Neural progenitor cell (in vitro differentiated cells): ENCODE results near the gene BRSK2. TPM values are rescaled to one million over a fixed set of nuclear protein-coding genes. Genes with fewer than 3 reads are reported as not detected.

Experiments
- DNase-seq: peaks from one replicate; pipeline ENCODE4 v3.0.0-alpha.2; 2016; ENCODE audit warnings: low spot score
- H2AFZ ChIP-seq: fragments of 200-600 bp; sonication (generic); replicated peaks from 2 replicates; pipeline ENCODE4 v1.6.1; 2016; ENCODE audit warnings: antibody characterized with exemption
- H3F3A ChIP-seq: fragments of 200-600 bp; sonication (generic); 2 replicates; pipeline ENCODE4 v1.6.1; 2016; ENCODE audit warnings: antibody characterized with exemption, low read depth
- H3K27ac ChIP-seq: fragments of 200-600 bp; sonication (generic); 2 replicates; pipeline ENCODE4 v1.5.1; 2016; ENCODE audit warnings: mild to moderate bottlenecking
- H3K27me3 ChIP-seq: fragments of 200-600 bp; sonication (generic); 2 replicates; pipeline ENCODE4 v1.6.1; 2016; ENCODE audit warnings: mild to moderate bottlenecking, moderate library complexity
- H3K36me3 ChIP-seq: fragments of 200-600 bp; sonication (generic); 2 replicates; pipeline ENCODE4 v1.5.1; 2016
- H3K4me1 ChIP-seq: fragments of 200-600 bp; sonication (generic); 2 replicates; pipeline ENCODE4 v1.6.1; 2016; ENCODE audit warnings: mixed run types
- H3K4me2 ChIP-seq: fragments of 200-600 bp; sonication (generic); 2 replicates; pipeline ENCODE4 v1.6.1; 2016
- H3K4me3 ChIP-seq: fragments of 200-600 bp; sonication (generic); 2 replicates; pipeline ENCODE4 v1.5.1; 2016
- H3K79me2 ChIP-seq: fragments of 200-600 bp; sonication (generic); 2 replicates; pipeline ENCODE4 v1.6.1; 2016; ENCODE audit warnings: low read depth
- H3K9ac ChIP-seq: fragments of 200-600 bp; sonication (generic); 2 replicates; pipeline ENCODE4 v1.6.1; 2016
- H3K9me3 ChIP-seq: fragments of 200-600 bp; sonication (generic); 2 replicates; pipeline ENCODE4 v1.5.1; 2016; ENCODE audit warnings: low read depth
- H4K20me1 ChIP-seq: fragments of 200-600 bp; sonication (generic); 2 replicates; pipeline ENCODE4 v1.6.1; 2016; ENCODE audit warnings: low read depth
- H3K27ac Mint-ChIP-seq: 3 replicates; pipeline ENCODE4 v1.8.0; 2021; ENCODE audit warnings: mixed read lengths
- H3K27me3 Mint-ChIP-seq: 2 replicates; pipeline ENCODE4 v1.8.0; 2022; ENCODE audit warnings: low read depth, mild to moderate bottlenecking, inconsistent platforms, moderate library complexity, mixed read lengths; ENCODE audit not compliant: insufficient read depth
- H3K36me3 Mint-ChIP-seq: 3 replicates; pipeline ENCODE4 v1.8.0; 2021; ENCODE audit warnings: mixed read lengths
- H3K4me1 Mint-ChIP-seq: 3 replicates; pipeline ENCODE4 v1.8.0; 2021; ENCODE audit warnings: mixed read lengths
- H3K4me3 Mint-ChIP-seq: 3 replicates; pipeline ENCODE4 v1.8.0; 2021; ENCODE audit warnings: mild to moderate bottlenecking, moderate library complexity, mixed read lengths
- H3K9me3 Mint-ChIP-seq: 3 replicates; pipeline ENCODE4 v1.8.0; 2020; ENCODE audit warnings: mixed read lengths
- EZH2 ChIP-seq: fragments of 200-600 bp; sonication (generic); IDR thresholded peaks from 2 replicates; pipeline ENCODE4 v1.6.1; 2017; ENCODE audit warnings: antibody characterized with exemption, mild to moderate bottlenecking, moderate library complexity
- EZH2phosphoT487 ChIP-seq: fragments of 200-600 bp; sonication (generic); IDR thresholded peaks from 2 replicates; pipeline ENCODE4 v1.6.1; 2017; ENCODE audit warnings: antibody characterized with exemption
- total RNA-seq: library from RNA; depleted of rRNA; stranded (reverse); fragments of >200 nt; gene quantifications from 2 replicates; pipeline ENCODE4 v1.2.3, GENCODE V29; 2015; ENCODE audit warnings: low replicate concordance
- TF ChIP-seq, protein P1 (sequence below): fragments of 200-600 bp; sonication (generic); IDR thresholded peaks from 2 replicates; pipeline ENCODE4 v1.5.1; 2017; ENCODE audit warnings: antibody characterized with exemption, mild to moderate bottlenecking

The BRSK2 gene
- total RNA-seq, 1 donor from 2014 or later: 8.2 TPM

DNA sequence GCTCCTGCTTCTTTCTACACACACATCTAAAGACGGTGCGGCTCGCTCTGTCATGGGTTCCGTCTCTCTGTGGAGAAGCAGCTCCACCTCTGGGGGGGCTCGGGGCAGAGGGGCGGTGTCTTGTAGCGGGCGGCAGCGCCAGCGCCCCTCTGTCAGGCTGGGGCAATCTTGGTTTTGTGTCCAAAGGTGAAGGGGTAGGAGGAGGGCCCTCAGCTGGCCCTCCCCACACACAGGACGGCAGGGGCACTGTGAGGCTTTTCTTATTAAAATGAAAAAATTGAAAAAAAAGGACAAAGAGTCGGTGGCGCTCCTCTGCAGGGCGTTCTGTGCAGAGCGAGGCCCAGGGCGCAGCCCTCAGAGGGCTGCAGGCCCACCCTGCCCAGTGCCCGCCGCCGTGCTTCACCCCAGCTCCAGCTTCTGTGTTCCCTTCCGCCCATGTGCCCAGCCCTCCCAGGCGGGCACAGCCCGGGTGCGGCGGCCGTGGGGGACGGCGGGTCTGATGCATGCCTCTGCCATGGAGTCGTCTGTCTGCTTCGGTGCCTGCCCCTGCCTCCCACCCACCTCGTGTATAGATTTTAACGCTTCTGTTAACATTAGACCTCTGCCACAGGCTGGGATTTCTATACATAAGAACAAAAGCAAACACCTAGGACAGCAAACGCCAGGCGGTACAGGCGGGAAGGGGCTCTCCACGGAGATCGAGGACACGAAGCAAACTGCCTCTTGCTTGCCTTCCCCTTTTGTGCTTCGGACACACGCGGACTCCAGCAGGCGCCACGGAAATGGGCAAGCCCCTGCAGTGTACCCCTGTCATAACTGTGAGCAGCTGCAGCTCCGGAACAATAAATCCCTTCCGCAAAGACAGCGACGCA lies 72.3 kb downstream of the BRSK2 start:
- H2AFZ ChIP-seq: no peak overlapping the region
- H3K4me3 ChIP-seq: no peak overlapping the region
- no peak for DNase-seq
- TF ChIP-seq EZH2phosphoT487 (no peak), EZH2 (no peak)
- TF ChIP-seq, protein P1, sequence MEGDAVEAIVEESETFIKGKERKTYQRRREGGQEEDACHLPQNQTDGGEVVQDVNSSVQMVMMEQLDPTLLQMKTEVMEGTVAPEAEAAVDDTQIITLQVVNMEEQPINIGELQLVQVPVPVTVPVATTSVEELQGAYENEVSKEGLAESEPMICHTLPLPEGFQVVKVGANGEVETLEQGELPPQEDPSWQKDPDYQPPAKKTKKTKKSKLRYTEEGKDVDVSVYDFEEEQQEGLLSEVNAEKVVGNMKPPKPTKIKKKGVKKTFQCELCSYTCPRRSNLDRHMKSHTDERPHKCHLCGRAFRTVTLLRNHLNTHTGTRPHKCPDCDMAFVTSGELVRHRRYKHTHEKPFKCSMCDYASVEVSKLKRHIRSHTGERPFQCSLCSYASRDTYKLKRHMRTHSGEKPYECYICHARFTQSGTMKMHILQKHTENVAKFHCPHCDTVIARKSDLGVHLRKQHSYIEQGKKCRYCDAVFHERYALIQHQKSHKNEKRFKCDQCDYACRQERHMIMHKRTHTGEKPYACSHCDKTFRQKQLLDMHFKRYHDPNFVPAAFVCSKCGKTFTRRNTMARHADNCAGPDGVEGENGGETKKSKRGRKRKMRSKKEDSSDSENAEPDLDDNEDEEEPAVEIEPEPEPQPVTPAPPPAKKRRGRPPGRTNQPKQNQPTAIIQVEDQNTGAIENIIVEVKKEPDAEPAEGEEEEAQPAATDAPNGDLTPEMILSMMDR: no peak
- H3K4me3 Mint-ChIP-seq: no peak overlapping the region
- peaks cover 10% of the 10 kb centered on the region for H4K20me1 ChIP-seq
- H3K27ac Mint-ChIP-seq: peak overlapping the region; percentile 76
- no peaks in the 10 kb centered on the region for H3K36me3 ChIP-seq
- no peaks in the 10 kb centered on the region for H3F3A ChIP-seq
- no peaks in the 10 kb centered on the region for H3K79me2 ChIP-seq
- H3K36me3 Mint-ChIP-seq: peaks cover 2% of the 10 kb centered on the region
- H3K4me1 Mint-ChIP-seq: peaks cover 15% of the 10 kb centered on the region
- H3K27ac ChIP-seq: no peak overlapping the region
- H3K4me2 ChIP-seq: no peak overlapping the region
- no peaks in the 10 kb centered on the region for H3K27me3 ChIP-seq
- no peaks in the 10 kb centered on the region for H3K9me3 ChIP-seq
- no peaks in the 10 kb centered on the region for H3K9me3 Mint-ChIP-seq
- H3K9ac ChIP-seq: no peak overlapping the region
- peaks cover 10% of the 10 kb centered on the region for H3K4me1 ChIP-seq
- peaks cover 9% of the 10 kb centered on the region for H3K27me3 Mint-ChIP-seq

DNA sequence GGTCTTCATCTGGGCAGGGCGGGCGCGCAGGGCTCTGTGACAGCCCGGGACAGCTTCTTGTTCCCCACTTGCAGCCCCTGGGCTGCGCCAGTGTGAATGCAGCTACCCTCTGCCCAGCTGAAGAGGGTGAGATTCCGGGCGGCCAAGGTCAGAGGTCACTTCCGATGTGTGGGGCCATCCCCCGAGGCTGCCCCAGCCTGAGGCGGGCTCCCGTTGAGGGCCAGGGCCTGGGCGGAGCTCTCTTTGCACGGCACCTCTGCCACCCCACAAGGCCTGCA lies 72.9 kb downstream of the BRSK2 start:
- peaks cover 15% of the 10 kb centered on the region for H4K20me1 ChIP-seq
- peaks cover 10% of the 10 kb centered on the region for H3K4me1 ChIP-seq
- no peaks in the 10 kb centered on the region for H3K9me3 ChIP-seq
- no peak overlapping the region for H3K9ac ChIP-seq
- TF ChIP-seq EZH2 (no peak), EZH2phosphoT487 (no peak)
- no peak overlapping the region for H3K4me3 Mint-ChIP-seq
- no peaks in the 10 kb centered on the region for H3K27me3 ChIP-seq
- no peak overlapping the region for H3K4me3 ChIP-seq
- peaks cover 19% of the 10 kb centered on the region for H3K4me1 Mint-ChIP-seq
- H3K79me2 ChIP-seq: no peaks in the 10 kb centered on the region
- H3K27ac Mint-ChIP-seq: no peak overlapping the region
- H3K4me2 ChIP-seq: no peak overlapping the region
- no peaks in the 10 kb centered on the region for H3K36me3 ChIP-seq
- H3K9me3 Mint-ChIP-seq: no peaks in the 10 kb centered on the region
- peaks cover 11% of the 10 kb centered on the region for H3K27me3 Mint-ChIP-seq
- H2AFZ ChIP-seq: no peak overlapping the region
- H3K36me3 Mint-ChIP-seq: peaks cover 2% of the 10 kb centered on the region
- no peak for DNase-seq
- no peak overlapping the region for H3K27ac ChIP-seq
- no peaks in the 10 kb centered on the region for H3F3A ChIP-seq

DNA sequence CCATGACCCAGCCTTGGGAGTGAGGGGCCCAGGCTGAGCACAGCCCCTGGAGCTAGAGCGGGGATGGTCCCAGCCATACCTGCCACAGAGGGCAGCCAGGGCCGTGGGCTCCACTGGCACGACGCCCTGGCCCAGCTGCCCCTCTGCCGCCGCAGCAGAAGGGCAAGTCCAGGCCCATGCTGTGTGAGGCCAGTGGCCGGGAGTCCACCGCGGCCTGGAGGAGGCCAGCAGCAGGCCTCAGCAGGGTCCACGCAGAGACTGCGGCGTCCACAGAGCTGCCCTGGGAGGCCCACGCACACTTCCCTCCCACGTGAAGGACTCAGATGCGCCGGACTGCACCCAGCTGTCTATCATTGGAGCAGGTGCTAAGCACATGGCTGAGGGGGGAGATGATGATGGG lies 73.3 kb downstream of the BRSK2 start:
- peaks cover 19% of the 10 kb centered on the region for H3K4me1 Mint-ChIP-seq
- no peaks in the 10 kb centered on the region for H3K36me3 ChIP-seq
- no peak overlapping the region for H3K4me2 ChIP-seq

More for the DNA sequence above, 73.3 kb downstream of the BRSK2 start:
- Histone ChIP-seq H3F3A (no peaks in the 10 kb centered on the region), H2AFZ (no peak overlapping the region), H3K9ac (no peak overlapping the region), H3K79me2 (no peaks in the 10 kb centered on the region), H3K9me3 (no peaks in the 10 kb centered on the region), H3K4me3 (no peak overlapping the region), H3K27me3 (no peaks in the 10 kb centered on the region), H3K4me1 (peaks cover 8% of the 10 kb centered on the region), H3K27ac (no peak overlapping the region), H4K20me1 (peaks cover 15% of the 10 kb centered on the region)
- Mint-ChIP-seq H3K36me3 (peaks cover 2% of the 10 kb centered on the region), H3K27ac (no peak overlapping the region), H3K4me3 (no peak overlapping the region), H3K27me3 (peaks cover 11% of the 10 kb centered on the region), H3K9me3 (no peaks in the 10 kb centered on the region)
- no peak for DNase-seq
- TF ChIP-seq EZH2: no peak
- no peak for TF ChIP-seq EZH2phosphoT487
- TF ChIP-seq, protein P1: no peak
